Cardiac muscle cell (in vitro differentiated cells and primary cell): ENCODE data around the gene TMPRSS6. TPM values are rescaled to one million over a fixed set of nuclear protein-coding genes. Genes with fewer than 3 reads are reported as not detected.
"Not testable (repeated sequence)": the region's sequence is repeated elsewhere in the genome, so short reads cannot be mapped to it uniquely, and the experiment has no call there.

Experiments used
- DNase-seq, 2 donors: peaks; one replicate each; pipeline versions ENCODE4 v3.0.0 to v3.0.0-alpha.2; 2010 to 2017; ENCODE audit warnings: low read depth in 1 of 2, low spot score in 1 of 2
- H3K27ac ChIP-seq: fragments of 200-600 bp; sonication (generic); 2 replicates; pipeline ENCODE4 v1.5.1; 2016
- H3K27me3 ChIP-seq: fragments of 200-600 bp; sonication (generic); 2 replicates; pipeline ENCODE4 v1.6.0; 2016; ENCODE audit warnings: control low read depth
- H3K36me3 ChIP-seq: fragments of 200-600 bp; sonication (generic); 2 replicates; pipeline ENCODE4 v1.5.1; 2016; ENCODE audit warnings: control low read depth
- H3K4me1 ChIP-seq: fragments of 200-600 bp; sonication (generic); 2 replicates; pipeline ENCODE4 v1.8.1; 2017; ENCODE audit warnings: low read depth, mild to moderate bottlenecking, mixed run types
- H3K4me3 ChIP-seq: fragments of 200-600 bp; sonication (generic); 2 replicates; pipeline ENCODE4 v1.5.1; 2016; ENCODE audit warnings: mild to moderate bottlenecking
- H3K9me3 ChIP-seq: fragments of 200-600 bp; sonication (generic); 2 replicates; pipeline ENCODE4 v1.5.1; 2017; ENCODE audit warnings: low read depth, mild to moderate bottlenecking, control low read depth
- CTCF ChIP-seq: IDR thresholded peaks from 2 replicates; pipeline ENCODE4 v1.5.1; 2012; ENCODE audit warnings: low read depth, mild to moderate bottlenecking, low read length
- polyA plus RNA-seq: library from polyadenylated mRNA; unstranded; fragments of >200 nt; fragmentation: Nextera tagmentation; extraction: Ambion mirVana; gene quantifications from 2 replicates; pipeline ENCODE4 v1.2.1, GENCODE V29; 2016
- total RNA-seq: library from RNA; depleted of rRNA; stranded (reverse); fragments of >200 nt; gene quantifications from 2 replicates; pipeline ENCODE4 v1.2.3, GENCODE V29; 2016

Gene TMPRSS6
- total and polyA plus RNA-seq, 2 experiments from 2014 or later = 0.11 TPM; not detected in 1

- DNase-seq = no peak
- Histone ChIP-seq H3K4me3 (no peak overlapping the region), H3K27ac (no peak overlapping the region), H3K27me3 (peaks cover 61% of the 10 kb centered on the region), H3K36me3 (no peaks in the 10 kb centered on the region), H3K9me3 (no peaks in the 10 kb centered on the region), H3K4me1 (no peaks in the 10 kb centered on the region)
- TF ChIP-seq CTCF = no peak
These were observed 35.0 kb downstream of the TMPRSS6 start for GRCh38 chr22:37074537-37074936.

GRCh38 chr22:37072673-37073072 lies 36.8 kb downstream of the TMPRSS6 start:
- TF ChIP-seq CTCF = no peak

GRCh38 chr22:37071850-37072592 lies 37.5 kb downstream of the TMPRSS6 start:
- DNase-seq, H3K36me3 ChIP-seq, H3K27ac ChIP-seq, H3K9me3 ChIP-seq, H3K4me3 ChIP-seq, H3K4me1 ChIP-seq: not testable (repeated sequence)
- peaks cover 79% of the 10 kb centered on the region for H3K27me3 ChIP-seq

More at GRCh38 chr22:37072673-37073072, 36.8 kb downstream of the TMPRSS6 start:
- Histone ChIP-seq H3K4me3 (no peak overlapping the region), H3K4me1 (no peaks in the 10 kb centered on the region), H3K27ac (no peak overlapping the region), H3K9me3 (no peaks in the 10 kb centered on the region), H3K27me3 (peaks cover 79% of the 10 kb centered on the region), H3K36me3 (no peaks in the 10 kb centered on the region)
- no peak for DNase-seq

GRCh38 chr22:37070744-37071143 lies 38.8 kb downstream of the TMPRSS6 start:
- no peak overlapping the region for H3K4me3 ChIP-seq
- H3K4me1 ChIP-seq = no peaks in the 10 kb centered on the region
- H3K9me3 ChIP-seq = no peaks in the 10 kb centered on the region
- no peak for DNase-seq
- H3K27ac ChIP-seq = no peak overlapping the region
- peaks cover 68% of the 10 kb centered on the region for H3K27me3 ChIP-seq
- H3K36me3 ChIP-seq = no peaks in the 10 kb centered on the region
- TF ChIP-seq CTCF = no peak

GRCh38 chr22:37070334-37070733 lies 39.2 kb downstream of the TMPRSS6 start:
- peaks cover 65% of the 10 kb centered on the region for H3K27me3 ChIP-seq
- H3K36me3 ChIP-seq = no peaks in the 10 kb centered on the region
- H3K4me1 ChIP-seq = no peaks in the 10 kb centered on the region
- no peak for TF ChIP-seq CTCF
- no peak for DNase-seq
- H3K27ac ChIP-seq = no peak overlapping the region
- H3K4me3 ChIP-seq = no peak overlapping the region
- no peaks in the 10 kb centered on the region for H3K9me3 ChIP-seq

GRCh38 chr22:37069719-37070118 lies 39.8 kb downstream of the TMPRSS6 start:
- H3K4me3 ChIP-seq = no peak overlapping the region
- no peaks in the 10 kb centered on the region for H3K36me3 ChIP-seq
- no peak for DNase-seq
- no peaks in the 10 kb centered on the region for H3K4me1 ChIP-seq
- no peaks in the 10 kb centered on the region for H3K9me3 ChIP-seq
- H3K27ac ChIP-seq = no peak overlapping the region
- peaks cover 58% of the 10 kb centered on the region for H3K27me3 ChIP-seq
- no peak for TF ChIP-seq CTCF
